PC-9 (cell line): Measurements from ENCODE around the gene ANKRD60.

Experiments
- CTCF ChIP-seq: fragments of 200-600 bp; sonication (generic); conservative IDR thresholded peaks from 2 replicates; pipeline ENCODE4 v1.6.1; 2017; ENCODE audit warnings: mixed run types, antibody characterized with exemption, mild to moderate bottlenecking, moderate library complexity
- EZH2 ChIP-seq: fragments of 200-600 bp; sonication (generic); IDR thresholded peaks from 2 replicates; pipeline ENCODE4 v1.8.0; 2017; ENCODE audit warnings: antibody characterized with exemption, low read depth

- no peak for TF ChIP-seq CTCF
- TF ChIP-seq EZH2: no peak
These were observed 26.4 kb downstream of the ANKRD60 start for GRCh38 chr20:58202044-58202443.
